ENCODE data around the gene PLA2G5. TPM values are rescaled to one million over a fixed set of nuclear protein-coding genes. Genes with fewer than 3 reads are reported as not detected.

The PLA2G5 gene, protein sequence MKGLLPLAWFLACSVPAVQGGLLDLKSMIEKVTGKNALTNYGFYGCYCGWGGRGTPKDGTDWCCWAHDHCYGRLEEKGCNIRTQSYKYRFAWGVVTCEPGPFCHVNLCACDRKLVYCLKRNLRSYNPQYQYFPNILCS
- 7.5 TPM in 1 of 2 replicates, not detected in the other for total RNA-seq

GRCh38 chr1:20069874-20070273 is at the start of gene PLA2G5:
PLA2G5 (plus strand) TSS chr1:20070194; CDS start chr1:20084831, 14,637 bp downstream.

GRCh38 chr1:20119347-20119746 is 49.4 kb downstream of the PLA2G5 start, which contains the start of gene PLA2G2D:
PLA2G2D (minus strand) TSS chr1:20119536; CDS start chr1:20119498, 38 bp downstream.

DNA sequence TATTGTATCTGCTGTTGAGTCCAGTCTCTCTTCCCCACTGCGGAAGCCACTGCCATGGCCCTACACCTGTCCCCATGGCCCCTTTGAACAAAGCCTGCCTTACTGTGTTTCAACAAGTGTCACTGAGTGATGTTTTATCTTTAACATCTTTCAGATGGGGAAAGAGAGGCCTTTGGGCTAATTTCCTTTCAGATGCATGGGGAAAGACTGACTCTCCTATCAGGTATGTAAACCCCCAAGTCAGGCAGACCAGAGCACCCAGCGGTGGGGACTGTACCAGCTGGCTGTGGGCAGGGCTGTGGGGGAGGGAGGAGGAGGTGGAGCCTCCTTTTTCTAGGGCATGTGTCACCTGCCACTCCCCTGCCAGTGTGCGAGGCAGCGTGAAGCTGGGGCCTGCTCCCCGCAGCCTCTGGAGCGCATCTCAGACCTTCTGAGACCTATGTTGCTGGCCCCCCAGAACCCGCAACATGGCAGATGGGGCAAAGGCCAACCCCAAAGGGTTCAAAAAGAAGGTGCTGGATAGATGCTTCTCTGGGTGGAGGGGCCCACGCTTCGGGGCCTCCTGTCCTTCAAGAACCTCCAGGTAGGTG is 69.1 kb downstream of the PLA2G5 start, which contains the start of gene PLA2G2F:
PLA2G2F (plus strand) TSS at position 363 of the 590 bp plus-strand sequence; CDS start at position 468, 105 bp downstream.

Other genes with a start within 250 kb of the PLA2G5 start
- gene OTUD3, start 187.8 kb upstream of the PLA2G5 start, total RNA-seq: 2.6 and 3.9 TPM in 2 replicates
- gene PLA2G2E, start 146.6 kb upstream of the PLA2G5 start, total RNA-seq: not detected in 2 replicates
- gene PLA2G2A, start 90.6 kb upstream of the PLA2G5 start, total RNA-seq: 2.0 and 3.2 TPM in 2 replicates
- gene PLA2G2D, start 49.3 kb downstream of the PLA2G5 start, total RNA-seq: not detected in 2 replicates
- not detected in 2 replicates for gene PLA2G2F, start 69.1 kb downstream of the PLA2G5 start, total RNA-seq
- under 0.01 TPM in 1 of 2 replicates, not detected in the other for gene UBXN10, start 115.9 kb downstream of the PLA2G5 start, total RNA-seq
- gene PLA2G2C, start 116.3 kb downstream of the PLA2G5 start, total RNA-seq: not detected in 2 replicates
- not detected in 2 replicates for gene VWA5B1, start 220.7 kb downstream of the PLA2G5 start, total RNA-seq

Data from pericardium fibroblast (primary cell).